AG04450 (cell line): ENCODE results near the gene POGZ. TPM values are rescaled to one million over a fixed set of nuclear protein-coding genes. Genes with fewer than 3 reads are reported as not detected.

Source experiments
- CTCF ChIA-PET: fragments of 300-600, 350-600 bp; formaldehyde crosslinking; extraction: SDS; loops from one replicate; lab custom pipeline; 2022; ENCODE audit warnings: antibody characterized with exemption, inconsistent platforms; lab: Charles Lee
- POLR2A ChIA-PET: fragments of 350-600 bp; formaldehyde crosslinking; extraction: SDS; loops from one replicate; lab custom pipeline; 2021; ENCODE audit warnings: antibody characterized with exemption, inconsistent platforms; lab: Yijun Ruan, JAX
- DNase-seq: peaks from one replicate; pipeline ENCODE4 v3.0.0-alpha.2; 2011; ENCODE audit warnings: low read depth, low spot score
- H3K27ac ChIP-seq: one replicate; pipeline ENCODE4 v1.5.1; 2012; ENCODE audit warnings: low read depth, low read length, control low read depth
- H3K27me3 ChIP-seq: one replicate; pipeline ENCODE4 v1.6.0; 2012; ENCODE audit warnings: low read length; ENCODE audit not compliant: control insufficient read depth, insufficient read depth
- H3K4me3 ChIP-seq: 2 replicates; pipeline ENCODE4 v1.5.1; 2011; ENCODE audit warnings: mild to moderate bottlenecking, low read depth, low read length, control low read depth
- H3K9me3 ChIP-seq: 2 replicates; pipeline ENCODE4 v1.5.1; 2012; ENCODE audit warnings: low read length; ENCODE audit not compliant: control insufficient read depth, insufficient read depth
- CTCF ChIP-seq: IDR thresholded peaks from 2 replicates; pipeline ENCODE4 v1.5.1; 2011; ENCODE audit warnings: low read depth, low read length, control low read depth, inconsistent platforms
- polyA plus RNA-seq: library from polyadenylated mRNA; depleted of rRNA; stranded (reverse); fragments of >200 nt; gene quantifications from 2 replicates; pipeline ENCODE4 v1.2.3, GENCODE V29; 2011

Gene POGZ
- polyA plus RNA-seq, 1 experiment, result 45.7 TPM

- Histone ChIP-seq H3K27ac (no peak overlapping the region), H3K4me3 (no peak overlapping the region), H3K27me3 (peaks cover 6% of the 10 kb centered on the region), H3K9me3 (no peaks in the 10 kb centered on the region)
- ChIA-PET POLR2A (interaction anchor here (1.7 kb wide), 1 partner anchor 14 kb away, joined by 5 read pairs; no protein-coding TSS in a partner anchor), CTCF (no interaction called here)
- no peak for TF ChIP-seq CTCF
- DNase-seq, result no peak
Measured at GRCh38 chr1:151386002-151386401, 73.3 kb downstream of the POGZ start.

- Histone ChIP-seq H3K27me3 (peaks cover 6% of the 10 kb centered on the region), H3K27ac (no peak overlapping the region), H3K4me3 (no peak overlapping the region), H3K9me3 (no peaks in the 10 kb centered on the region)
- CTCF ChIA-PET, result interaction anchor here (2.7 kb wide), 1 partner anchor 44 kb away, joined by 15 read pairs; no protein-coding TSS in a partner anchor
- no peak for DNase-seq
- POLR2A ChIA-PET, result interaction anchor here (0.6 to 1.7 kb wide), 2 partner anchors 13 to 15 kb away, joined by 4 to 5 read pairs; partner anchors contain the start of gene PSMB4
- no peak for TF ChIP-seq CTCF
Measured at GRCh38 chr1:151384584-151384983, 74.7 kb downstream of the POGZ start.

- ChIA-PET CTCF (interaction anchor here (0.7 kb wide), 1 partner anchor 216 kb away, joined by 3 read pairs; no protein-coding TSS in a partner anchor), POLR2A (no interaction called here)
- Histone ChIP-seq H3K9me3 (no peaks in the 10 kb centered on the region), H3K27me3 (peaks cover 8% of the 10 kb centered on the region), H3K27ac (no peak overlapping the region), H3K4me3 (no peak overlapping the region)
- TF ChIP-seq CTCF, result no peak
- no peak for DNase-seq
Measured at GRCh38 chr1:151377150-151377884, 82.0 kb downstream of the POGZ start.

GRCh38 chr1:151373196-151373595 lies 86.1 kb downstream of the POGZ start:
- Histone ChIP-seq H3K9me3 (no peaks in the 10 kb centered on the region; the same call in 1 of the 2 replicates), H3K27me3 (no peaks in the 10 kb centered on the region), H3K27ac (no peak overlapping the region), H3K4me3 (no peak overlapping the region)
- DNase-seq, result no peak
- ChIA-PET CTCF (no interaction called here), POLR2A (interaction anchor here (0.6 to 2.3 kb wide), 5 partner anchors 13 to 568 kb away, joined by 3 to 8 read pairs (median 6); no protein-coding TSS in a partner anchor)
- no peak for TF ChIP-seq CTCF
